ENCODE results near the gene HPN.
A peak's percentile ranks its signal among the peaks of the same experiment; 100 is the strongest.
"Not testable (repeated sequence)": the region's sequence is repeated elsewhere in the genome, so short reads cannot be mapped to it uniquely, and the experiment has no call there.

The HPN gene

DNA sequence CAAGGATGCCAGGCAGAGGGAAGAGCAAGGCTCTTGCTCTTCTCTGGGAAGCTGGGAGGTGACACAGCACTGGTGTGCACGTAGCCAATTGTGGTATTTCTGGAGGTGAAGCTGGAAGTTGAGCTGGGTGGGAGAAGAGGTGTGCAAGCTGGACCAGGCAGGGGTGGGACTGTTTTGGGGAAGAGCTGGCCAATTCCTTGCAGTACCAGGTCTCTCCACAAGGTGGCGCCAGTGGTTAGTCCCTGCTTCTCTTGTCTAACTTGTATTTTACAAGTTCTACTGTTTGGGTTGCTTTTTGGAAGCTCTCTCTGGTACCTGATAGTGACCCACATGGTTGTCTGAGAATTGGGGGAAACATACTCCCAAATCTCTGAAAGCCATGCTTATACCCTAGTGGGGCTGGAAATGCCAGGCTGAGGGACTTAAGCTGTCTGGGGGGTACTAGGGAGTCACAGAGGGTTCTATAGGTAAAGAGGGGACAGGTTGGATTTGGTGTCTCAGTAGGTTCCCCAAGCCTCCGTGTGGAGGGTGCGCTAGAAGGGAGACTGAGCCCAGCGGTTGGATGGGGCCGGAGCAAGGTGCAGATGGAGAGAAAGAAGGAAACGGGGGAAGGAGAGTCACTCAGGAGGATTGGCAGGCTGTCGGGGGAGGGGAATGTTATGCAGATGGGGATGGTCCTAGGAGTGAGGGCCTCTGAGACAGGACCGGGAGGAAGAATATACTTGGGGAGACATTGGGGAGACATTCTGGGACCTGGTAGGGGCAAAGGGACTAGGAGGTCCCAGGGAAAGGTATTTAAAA is 3.0 kb downstream of the HPN start:
- DNase-seq, result peak; percentile 54

- peak; percentile 74 for DNase-seq
Observed at GRCh38 chr19:35045667-35046300, 4.3 kb downstream of the HPN start.

DNA sequence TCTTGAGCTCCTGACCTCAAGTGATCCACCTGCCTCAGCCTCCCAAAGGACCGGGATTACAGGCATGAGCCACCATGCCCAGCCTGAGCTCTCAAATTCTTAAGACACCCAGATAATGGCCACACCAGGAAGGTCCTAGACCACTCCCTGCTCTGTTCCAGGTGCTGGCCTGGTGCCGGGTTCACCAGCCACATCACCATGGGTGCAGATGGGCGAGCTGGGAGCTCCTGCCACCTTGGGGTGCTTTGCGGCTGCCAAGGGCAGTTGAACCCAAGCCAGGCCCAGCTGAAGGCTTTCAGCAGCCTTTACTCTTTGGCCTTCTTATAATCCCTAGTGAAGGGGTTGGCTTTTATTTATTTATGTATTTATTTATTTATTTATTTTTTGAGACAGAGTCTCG is 4.9 kb downstream of the HPN start:
- DNase-seq, result no peak

DNA sequence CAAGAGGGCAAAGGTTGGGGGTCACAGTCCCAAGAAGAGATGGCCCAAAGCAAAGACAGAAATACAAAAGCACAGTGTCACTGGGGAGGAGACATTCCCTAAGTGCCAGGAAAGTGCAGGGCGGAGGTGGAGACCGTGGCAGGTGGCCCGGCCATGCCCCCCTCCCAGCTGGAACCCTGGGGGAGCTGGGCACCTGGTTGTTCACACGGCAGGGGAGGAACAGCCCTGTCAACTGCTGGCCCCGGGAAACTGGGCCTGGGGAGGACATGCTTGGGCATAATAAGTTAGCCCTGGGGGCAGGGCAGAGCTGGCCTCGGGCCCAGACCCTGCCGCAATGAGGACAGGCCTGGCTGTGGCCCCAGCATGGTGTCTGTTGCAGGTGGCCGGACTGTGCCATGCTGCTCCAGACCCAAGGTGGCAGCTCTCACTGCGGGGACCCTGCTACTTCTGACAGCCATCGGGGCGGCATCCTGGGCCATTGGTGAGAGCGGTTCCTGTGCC is 7.4 kb downstream of the HPN start:
- DNase-seq, result no peak

- DNase-seq, result no peak
Observed at GRCh38 chr19:35049456-35049855, 7.9 kb downstream of the HPN start.

GRCh38 chr19:35050662-35051061 is 9.1 kb downstream of the HPN start:
- DNase-seq, result not testable (repeated sequence)

DNA sequence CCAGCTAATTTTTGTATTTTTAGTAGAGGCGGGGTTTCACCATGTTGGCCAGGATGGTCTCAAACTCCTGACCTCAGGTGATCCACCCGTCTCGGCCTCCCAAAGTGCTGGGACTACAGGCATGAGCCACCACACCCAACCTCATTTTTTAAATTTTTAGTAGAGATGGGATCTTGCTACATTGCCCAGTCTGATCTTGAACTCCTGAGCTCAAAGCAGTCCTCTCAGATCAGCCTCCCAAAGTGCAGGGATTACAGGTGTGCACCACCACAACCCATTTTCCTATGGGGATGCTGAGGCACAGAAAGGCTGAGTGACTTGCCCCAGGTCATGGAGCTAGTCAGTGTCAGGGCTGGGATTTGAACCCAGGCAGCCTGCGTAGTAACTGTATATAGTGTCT is 9.7 kb downstream of the HPN start:
- not testable (repeated sequence) for DNase-seq

- DNase-seq, result no peak
Observed at GRCh38 chr19:35051796-35052195, 10.3 kb downstream of the HPN start.

- no peak for DNase-seq
Observed at GRCh38 chr19:35052599-35053190, 11.2 kb downstream of the HPN start.

- no peak for DNase-seq
Observed at GRCh38 chr19:35053667-35054293, 12.3 kb downstream of the HPN start.

DNA sequence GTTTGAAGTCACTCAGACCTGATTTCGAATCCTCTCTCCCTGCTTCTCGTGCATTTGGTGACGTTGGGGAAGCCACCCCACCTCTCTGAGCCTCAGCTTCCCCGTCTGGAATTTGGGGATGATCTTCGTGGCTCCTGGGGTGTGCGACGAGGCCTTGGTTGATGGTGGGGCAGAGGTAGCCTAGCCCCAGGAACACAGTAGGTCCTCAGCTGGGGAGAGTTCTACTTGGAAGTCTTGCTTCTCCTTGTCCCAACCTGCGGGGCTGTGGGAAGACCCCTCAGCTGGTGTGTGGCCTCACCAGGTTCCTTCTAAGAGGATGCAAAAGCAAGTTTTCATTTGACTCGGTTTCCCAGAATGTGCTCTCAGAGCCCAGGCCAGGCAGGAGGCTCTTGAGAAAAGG is 13.1 kb downstream of the HPN start:
- DNase-seq, result no peak

GRCh38 chr19:35055715-35056179 is 14.2 kb downstream of the HPN start:
- DNase-seq, result no peak

DNA sequence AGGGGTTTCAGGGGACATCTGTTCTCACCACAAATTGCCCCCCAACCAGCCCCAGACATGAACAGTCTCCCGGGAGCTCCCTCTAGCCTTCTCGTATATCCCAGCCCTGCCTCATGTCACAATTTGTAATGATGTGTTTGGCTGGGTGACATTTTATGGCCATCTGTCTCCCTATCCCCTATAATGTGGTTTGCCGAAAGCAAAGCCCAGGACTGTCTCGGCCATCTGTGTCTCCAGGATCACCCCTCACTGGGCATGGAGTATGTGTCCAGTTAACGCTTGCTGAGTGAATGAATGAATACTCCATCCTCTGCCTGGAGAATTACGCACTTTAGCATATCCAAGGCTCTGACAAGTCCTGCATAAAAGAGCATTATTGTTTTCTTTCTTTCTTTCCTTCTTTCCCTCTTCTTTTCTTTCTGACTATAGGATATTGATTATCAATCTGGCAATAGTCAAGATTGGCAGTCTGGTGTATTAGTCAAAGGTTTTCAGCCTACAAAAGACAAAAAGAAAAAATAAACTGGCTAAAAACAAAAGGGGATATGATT is 15.1 kb downstream of the HPN start:
- DNase-seq, result peak; percentile 83

DNA sequence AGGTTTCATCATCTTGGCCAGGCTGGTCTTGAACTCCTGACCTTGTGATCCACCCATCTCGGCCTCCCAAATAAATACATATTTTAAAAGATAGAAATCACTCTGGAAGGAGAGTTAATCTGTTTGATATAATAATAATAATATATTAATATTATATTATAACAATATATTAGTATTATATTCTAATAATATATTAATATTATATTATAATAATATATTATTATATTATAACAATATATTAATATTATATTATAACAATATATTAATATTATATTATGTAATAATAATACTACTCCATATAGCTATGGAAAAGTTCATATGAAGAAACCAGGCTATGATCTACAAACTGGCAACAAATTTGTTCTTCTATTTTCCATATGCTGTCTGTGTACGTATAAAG is 16.8 kb downstream of the HPN start:
- no peak for DNase-seq

GRCh38 chr19:35059006-35059798 is 17.7 kb downstream of the HPN start:
- DNase-seq, result no peak

DNA sequence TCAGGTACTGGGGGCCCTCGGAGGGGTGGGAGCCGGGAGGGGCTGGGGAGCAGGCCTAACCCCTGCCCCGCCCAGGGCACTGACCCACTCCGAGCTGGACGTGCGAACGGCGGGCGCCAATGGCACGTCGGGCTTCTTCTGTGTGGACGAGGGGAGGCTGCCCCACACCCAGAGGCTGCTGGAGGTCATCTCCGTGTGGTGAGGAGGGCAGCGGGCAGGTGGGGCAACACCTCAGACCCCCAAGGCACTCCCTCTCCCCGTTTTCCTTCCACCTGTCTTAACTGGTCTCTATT is 18.2 kb downstream of the HPN start:
- DNase-seq, result no peak

DNA sequence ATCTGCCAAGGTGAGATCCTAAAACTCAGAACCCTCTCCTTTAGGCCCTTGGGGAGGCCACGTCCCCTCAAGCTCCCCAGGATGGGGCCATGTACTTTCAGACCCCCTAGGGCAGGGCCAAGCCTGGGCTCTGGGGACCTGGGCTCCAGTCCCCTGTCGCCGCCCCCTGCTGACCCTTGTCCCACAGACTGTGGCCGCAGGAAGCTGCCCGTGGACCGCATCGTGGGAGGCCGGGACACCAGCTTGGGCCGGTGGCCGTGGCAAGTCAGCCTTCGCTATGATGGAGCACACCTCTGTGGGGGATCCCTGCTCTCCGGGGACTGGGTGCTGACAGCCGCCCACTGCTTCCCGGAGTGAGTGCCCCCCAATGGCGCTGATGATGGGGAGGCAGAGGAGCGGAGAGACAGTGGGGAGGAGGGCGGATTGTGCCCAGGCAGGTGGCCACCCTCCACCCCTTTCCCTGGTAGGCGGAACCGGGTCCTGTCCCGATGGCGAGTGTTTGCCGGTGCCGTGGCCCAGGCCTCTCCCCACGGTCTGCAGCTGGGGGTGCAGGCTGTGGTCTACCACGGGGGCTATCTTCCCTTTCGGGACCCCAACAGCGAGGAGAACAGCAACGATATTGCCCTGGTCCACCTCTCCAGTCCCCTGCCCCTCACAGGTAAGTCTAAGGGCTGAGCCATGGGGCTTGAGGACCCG is 18.8 kb downstream of the HPN start:
- DNase-seq, result no peak

GRCh38 chr19:35061583-35062373 is 20.3 kb downstream of the HPN start:
- no peak for DNase-seq

- DNase-seq, result no peak
Observed at GRCh38 chr19:35062942-35063341, 21.4 kb downstream of the HPN start.

GRCh38 chr19:35063940-35064818 is 22.7 kb downstream of the HPN start:
- no peak for DNase-seq
